Smooth muscle cell (in vitro differentiated cells): ENCODE data around the gene FAT3. TPM values are rescaled to one million over a fixed set of nuclear protein-coding genes. Genes with fewer than 3 reads are reported as not detected.

Source experiments
- DNase-seq: peaks from one replicate; lab custom pipeline; 2025; ENCODE audit not compliant: unreplicated experiment; lab: John Stamatoyannopoulos, UW
- H2AFZ ChIP-seq: fragments of 200-600 bp; sonication (generic); 2 replicates; pipeline ENCODE4 v1.6.0; 2016; ENCODE audit warnings: antibody characterized with exemption, low read depth, mild to moderate bottlenecking
- H3F3A ChIP-seq: fragments of 200-600 bp; sonication (generic); 2 replicates; pipeline ENCODE4 v1.6.0; 2017; ENCODE audit warnings: antibody characterized with exemption, low read depth
- H3K27ac ChIP-seq: fragments of 200-600 bp; sonication (generic); 2 replicates; pipeline ENCODE4 v1.5.1; 2016; ENCODE audit warnings: low read depth, mild to moderate bottlenecking
- H3K27me3 ChIP-seq: fragments of 200-600 bp; sonication (generic); 2 replicates; pipeline ENCODE4 v1.6.1; 2016; ENCODE audit warnings: low read depth, mild to moderate bottlenecking
- H3K36me3 ChIP-seq: fragments of 200-600 bp; sonication (generic); 2 replicates; pipeline ENCODE4 v1.5.1; 2016; ENCODE audit warnings: low read depth
- H3K4me1 ChIP-seq: fragments of 200-600 bp; sonication (generic); 2 replicates; pipeline ENCODE4 v1.5.1; 2016; ENCODE audit warnings: low read depth
- H3K4me2 ChIP-seq: fragments of 200-600 bp; sonication (generic); 2 replicates; pipeline ENCODE4 v1.6.0; 2016; ENCODE audit warnings: mild to moderate bottlenecking
- H3K4me3 ChIP-seq: fragments of 200-600 bp; sonication (generic); 2 replicates; pipeline ENCODE4 v1.5.1; 2016; ENCODE audit warnings: mild to moderate bottlenecking
- H3K79me2 ChIP-seq: fragments of 200-600 bp; sonication (generic); 2 replicates; pipeline ENCODE4 v1.6.0; 2016; ENCODE audit warnings: low read depth, mild to moderate bottlenecking
- H3K9ac ChIP-seq: fragments of 200-600 bp; sonication (generic); 2 replicates; pipeline ENCODE4 v1.6.0; 2016; ENCODE audit warnings: low read depth
- H3K9me3 ChIP-seq: fragments of 200-600 bp; sonication (generic); replicated peaks from 2 replicates; pipeline ENCODE4 v1.5.1; 2016; ENCODE audit warnings: low read depth
- H4K20me1 ChIP-seq: fragments of 200-600 bp; sonication (generic); 2 replicates; pipeline ENCODE4 v1.6.0; 2016; ENCODE audit warnings: low read depth
- CTCF ChIP-seq: fragments of 200-600 bp; sonication (generic); IDR thresholded peaks from 2 replicates; pipeline ENCODE4 v1.5.1; 2017; ENCODE audit warnings: borderline replicate concordance, mild to moderate bottlenecking, antibody characterized with exemption; ENCODE audit not compliant: insufficient read depth, poor library complexity, severe bottlenecking
- WGBS: methylation state at CpG from one replicate; pipeline ENCODE4 v1.1.7; 2016; ENCODE audit warnings: low lambda C conversion rate; 5-methylcytosine and 5-hydroxymethylcytosine counted together
- polyA plus RNA-seq: library from polyadenylated mRNA; unstranded; fragments of >200 nt; fragmentation: Nextera tagmentation; extraction: Ambion mirVana; gene quantifications from 2 replicates; pipeline ENCODE4 v1.2.1, GENCODE V29; 2016
- total RNA-seq: library from RNA; depleted of rRNA; stranded (reverse); fragments of >200 nt; gene quantifications from 2 replicates; pipeline ENCODE4 v1.2.3, GENCODE V29; 2014

Gene FAT3
- total and polyA plus RNA-seq, 2 experiments from 2014 or later, result 0.03 to 2.5 TPM

GRCh38 chr11:92236856-92237255 lies 12.2 kb downstream of the FAT3 start:
- 69% methylated on average over 1 of the region's 1 CpG for WGBS
- no peak for TF ChIP-seq CTCF
- no peaks in the 10 kb centered on the region for H3K36me3 ChIP-seq

GRCh38 chr11:92240916-92241315 lies 16.3 kb downstream of the FAT3 start:
- no peak overlapping the region for H2AFZ ChIP-seq
- DNase-seq, result no peak
- no peak overlapping the region for H3K27ac ChIP-seq
- H3K9ac ChIP-seq, result no peak overlapping the region
- H3K4me3 ChIP-seq, result no peak overlapping the region
- no peaks in the 10 kb centered on the region for H3K36me3 ChIP-seq
- 9% methylated on average over 1 of the region's 1 CpG for WGBS
- peaks cover 20% of the 10 kb centered on the region for H3K4me1 ChIP-seq
- no peaks in the 10 kb centered on the region for H4K20me1 ChIP-seq
- no peaks in the 10 kb centered on the region for H3K27me3 ChIP-seq
- no peak overlapping the region for H3K4me2 ChIP-seq
- H3F3A ChIP-seq, result no peaks in the 10 kb centered on the region
- H3K9me3 ChIP-seq, result no peaks in the 10 kb centered on the region
- no peak for TF ChIP-seq CTCF
- no peaks in the 10 kb centered on the region for H3K79me2 ChIP-seq

More at GRCh38 chr11:92236856-92237255, 12.2 kb downstream of the FAT3 start:
- Histone ChIP-seq H3K27me3 (no peaks in the 10 kb centered on the region), H3K9ac (no peak overlapping the region), H3K27ac (no peak overlapping the region), H2AFZ (no peak overlapping the region), H3K4me1 (peaks cover 14% of the 10 kb centered on the region), H4K20me1 (no peaks in the 10 kb centered on the region), H3K4me3 (no peak overlapping the region), H3K9me3 (no peaks in the 10 kb centered on the region), H3K79me2 (no peaks in the 10 kb centered on the region), H3K4me2 (no peak overlapping the region), H3F3A (no peaks in the 10 kb centered on the region)
- no peak for DNase-seq

- no peaks in the 10 kb centered on the region for H4K20me1 ChIP-seq
- peaks cover 21% of the 10 kb centered on the region for H3K4me1 ChIP-seq
- H3K36me3 ChIP-seq, result no peaks in the 10 kb centered on the region
- no peaks in the 10 kb centered on the region for H3K79me2 ChIP-seq
- no peak overlapping the region for H3K4me3 ChIP-seq
- DNase-seq, result no peak
- no peak overlapping the region for H3K27ac ChIP-seq
- TF ChIP-seq CTCF, result no peak
- H3F3A ChIP-seq, result no peaks in the 10 kb centered on the region
- H3K27me3 ChIP-seq, result no peaks in the 10 kb centered on the region
- 95% methylated on average over 5 of the region's 5 CpGs for WGBS
- no peaks in the 10 kb centered on the region for H3K9me3 ChIP-seq
- H3K4me2 ChIP-seq, result no peak overlapping the region
- no peak overlapping the region for H3K9ac ChIP-seq
- no peak overlapping the region for H2AFZ ChIP-seq
Measured at GRCh38 chr11:92245700-92246271, 21.2 kb downstream of the FAT3 start.

GRCh38 chr11:92246630-92247029 lies 22.0 kb downstream of the FAT3 start:
- Histone ChIP-seq H3K4me2 (no peak overlapping the region), H3K4me3 (no peak overlapping the region), H3K27me3 (no peaks in the 10 kb centered on the region), H3K79me2 (no peaks in the 10 kb centered on the region), H4K20me1 (no peaks in the 10 kb centered on the region), H3K27ac (no peak overlapping the region), H3K9ac (no peak overlapping the region), H3F3A (no peaks in the 10 kb centered on the region), H3K36me3 (no peaks in the 10 kb centered on the region), H2AFZ (no peak overlapping the region), H3K4me1 (peaks cover 13% of the 10 kb centered on the region), H3K9me3 (no peaks in the 10 kb centered on the region)
- TF ChIP-seq CTCF, result no peak
- no peak for DNase-seq
